ENCODE measurements around the gene PAK5. TPM values are rescaled to one million over a fixed set of nuclear protein-coding genes. Genes with fewer than 3 reads are reported as not detected.

PAK5 gene
- total and polyA plus RNA-seq, 4 donors: 0.02 to 0.17 (median 0.04) TPM; not detected in 1

DNA sequence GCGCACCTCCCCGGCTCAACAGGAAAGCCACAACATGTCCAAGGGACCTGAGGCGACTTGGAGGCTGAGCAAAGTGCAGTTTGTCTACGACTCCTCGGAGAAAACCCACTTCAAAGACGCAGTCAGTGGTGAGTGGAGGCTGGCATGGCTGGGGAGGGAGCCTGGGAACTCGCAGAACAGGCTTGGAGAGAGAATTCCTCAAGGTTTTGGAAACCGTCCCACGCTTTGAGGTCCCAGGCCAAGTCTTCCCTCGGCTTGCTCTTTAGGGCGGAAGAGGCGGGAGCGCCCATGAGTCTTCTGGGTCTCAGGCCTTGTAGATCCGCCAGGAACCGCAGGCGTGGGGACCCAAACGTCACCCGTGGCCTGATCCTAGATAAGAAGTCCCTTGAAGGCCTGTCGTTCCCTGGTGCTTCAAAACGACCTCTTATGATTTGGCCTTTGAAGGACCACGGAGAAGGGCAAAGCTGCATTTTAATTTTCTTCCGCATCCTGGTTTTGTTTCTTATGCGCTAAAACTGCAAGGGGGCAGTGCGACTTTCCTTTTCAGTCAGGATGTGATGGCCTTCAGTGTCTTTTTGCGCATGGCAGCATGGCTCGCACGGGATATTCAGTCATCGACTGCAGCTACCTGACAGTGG lies 322.5 kb downstream of the PAK5 start:
- H3K27me3 ChIP-seq (ENCODE audit: control insufficient read depth in 4 of 4, insufficient read depth in 4 of 4, low read length in 3 of 4): peaks cover 0 to 13% (median 7%) of the 10 kb centered on the region in 4 donors

DNA sequence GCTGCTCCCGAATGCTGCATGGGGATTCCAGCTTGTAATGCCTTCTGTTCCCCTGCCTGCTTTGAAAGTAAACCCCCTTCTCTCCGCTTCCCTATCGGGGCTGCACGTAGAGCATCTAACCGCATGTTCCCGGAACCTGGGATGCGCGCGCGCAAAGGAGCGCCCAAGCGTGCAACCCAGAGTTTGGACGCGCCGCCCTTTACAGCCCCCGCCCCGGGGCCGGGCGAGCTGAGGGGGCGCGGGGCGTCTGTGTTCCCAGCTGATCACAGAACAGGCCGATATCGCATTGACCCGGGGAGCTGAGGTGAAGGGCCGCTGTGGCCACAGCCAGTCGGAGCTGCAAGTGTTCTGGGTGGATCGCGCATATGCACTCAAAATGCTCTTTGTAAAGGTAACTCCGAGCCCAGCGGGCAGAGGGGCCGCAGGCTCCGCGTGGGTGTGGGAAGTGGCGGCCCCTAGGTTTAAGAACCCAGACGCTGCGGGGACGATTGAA lies 323.1 kb downstream of the PAK5 start:
- 4% methylated on average over 38 of the region's 38 CpGs for WGBS
- H3K9me3 ChIP-seq (ENCODE audit: control insufficient read depth in 4 of 4, low read length in 3 of 4): no peaks in the 10 kb centered on the region

More for the DNA sequence above, 322.5 kb downstream of the PAK5 start:
- no peak overlapping the region for H3K9ac ChIP-seq (ENCODE audit: low read depth in 1 of 2, low read length in 2 of 2)
- H3K36me3 ChIP-seq (ENCODE audit: control insufficient read depth in 4 of 4, insufficient read depth in 3 of 4, low read depth in 1 of 4, low read length in 3 of 4): no peaks in the 10 kb centered on the region
- H3K4me3 ChIP-seq (ENCODE audit: low read depth in 1 of 3, low read length in 3 of 3): no peak overlapping the region
- DNase-seq (ENCODE audit: low spot score): no peak
- TF ChIP-seq SP1 (IDR thresholded peaks at IDR 0.05) (no peak), FOXA1 (IDR thresholded peaks at IDR 0.05) (no peak), JUND (IDR thresholded peaks at IDR 0.05) (no peak), NR2F2 (IDR thresholded peaks at IDR 0.05) (no peak), FOXA2 (IDR thresholded peaks at IDR 0.05) (no peak), HNF4G (IDR thresholded peaks at IDR 0.05) (no peak), RXRA (IDR thresholded peaks at IDR 0.05) (no peak)
- TF ChIP-seq, protein P1, sequence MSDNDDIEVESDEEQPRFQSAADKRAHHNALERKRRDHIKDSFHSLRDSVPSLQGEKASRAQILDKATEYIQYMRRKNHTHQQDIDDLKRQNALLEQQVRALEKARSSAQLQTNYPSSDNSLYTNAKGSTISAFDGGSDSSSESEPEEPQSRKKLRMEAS (IDR thresholded peaks at IDR 0.05): no peak
- TF ChIP-seq, protein P2, sequence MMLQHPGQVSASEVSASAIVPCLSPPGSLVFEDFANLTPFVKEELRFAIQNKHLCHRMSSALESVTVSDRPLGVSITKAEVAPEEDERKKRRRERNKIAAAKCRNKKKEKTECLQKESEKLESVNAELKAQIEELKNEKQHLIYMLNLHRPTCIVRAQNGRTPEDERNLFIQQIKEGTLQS (IDR thresholded peaks at IDR 0.05): no peak
- no peak overlapping the region for H3K27ac ChIP-seq (ENCODE audit: low read depth in 1 of 2, low read length in 2 of 2)
- no peaks in the 10 kb centered on the region for H3K9me3 ChIP-seq (ENCODE audit: control insufficient read depth in 4 of 4, low read length in 3 of 4)
- WGBS: 4% methylated on average over 28 of the region's 28 CpGs
- H3K4me1 ChIP-seq (ENCODE audit: control insufficient read depth in 4 of 4, insufficient read depth in 4 of 4, low read length in 3 of 4): peaks cover 0 to 11% (median 1%) of the 10 kb centered on the region in 4 donors

DNA sequence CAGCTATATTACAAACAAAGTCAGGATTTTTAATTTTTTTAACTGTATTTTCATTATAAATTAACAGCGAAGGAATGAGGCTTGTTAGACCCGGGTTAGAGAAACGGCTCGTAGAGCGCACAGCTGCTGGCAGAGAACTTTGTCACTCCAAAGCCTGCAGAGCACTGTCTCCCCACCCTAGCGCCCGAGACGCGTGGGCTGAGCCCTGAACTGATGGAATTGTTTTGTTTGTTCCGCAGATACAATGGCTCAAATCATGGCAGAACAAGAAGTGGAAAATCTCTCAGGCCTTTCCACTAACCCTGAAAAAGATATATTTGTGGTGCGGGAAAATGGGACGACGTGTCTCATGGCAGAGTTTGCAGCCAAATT lies 323.7 kb downstream of the PAK5 start:
- Histone ChIP-seq H3K36me3 (ENCODE audit: control insufficient read depth in 4 of 4, insufficient read depth in 3 of 4, low read depth in 1 of 4, low read length in 3 of 4) (no peaks in the 10 kb centered on the region), H3K9ac (ENCODE audit: low read depth in 1 of 2, low read length in 2 of 2) (no peak overlapping the region), H3K27ac (ENCODE audit: low read depth in 1 of 2, low read length in 2 of 2) (no peak overlapping the region), H3K27me3 (ENCODE audit: control insufficient read depth in 4 of 4, insufficient read depth in 4 of 4, low read length in 3 of 4) (peaks cover 3 to 13% (median 8%) of the 10 kb centered on the region in 4 donors), H3K9me3 (ENCODE audit: control insufficient read depth in 4 of 4, low read length in 3 of 4) (no peaks in the 10 kb centered on the region), H3K4me3 (ENCODE audit: low read depth in 1 of 3, low read length in 3 of 3) (no peak overlapping the region), H3K4me1 (ENCODE audit: control insufficient read depth in 4 of 4, insufficient read depth in 4 of 4, low read length in 3 of 4) (peaks cover 0 to 11% (median 1%) of the 10 kb centered on the region in 4 donors)
- WGBS: 4% methylated on average over 13 of the region's 13 CpGs
- TF ChIP-seq TAF1 (conservative IDR thresholded peaks at IDR 0.05) (no peak), EGR1 (IDR thresholded peaks at IDR 0.05; ENCODE audit: low read depth in 2 of 2) (no peak), RAD21 (IDR thresholded peaks at IDR 0.05) (no peak), HNF4A (conservative IDR thresholded peaks at IDR 0.05) (no peak), NR2F2 (IDR thresholded peaks at IDR 0.05) (no peak), YY1 (IDR thresholded peaks at IDR 0.05) (no peak)
- TF ChIP-seq, protein P3, sequence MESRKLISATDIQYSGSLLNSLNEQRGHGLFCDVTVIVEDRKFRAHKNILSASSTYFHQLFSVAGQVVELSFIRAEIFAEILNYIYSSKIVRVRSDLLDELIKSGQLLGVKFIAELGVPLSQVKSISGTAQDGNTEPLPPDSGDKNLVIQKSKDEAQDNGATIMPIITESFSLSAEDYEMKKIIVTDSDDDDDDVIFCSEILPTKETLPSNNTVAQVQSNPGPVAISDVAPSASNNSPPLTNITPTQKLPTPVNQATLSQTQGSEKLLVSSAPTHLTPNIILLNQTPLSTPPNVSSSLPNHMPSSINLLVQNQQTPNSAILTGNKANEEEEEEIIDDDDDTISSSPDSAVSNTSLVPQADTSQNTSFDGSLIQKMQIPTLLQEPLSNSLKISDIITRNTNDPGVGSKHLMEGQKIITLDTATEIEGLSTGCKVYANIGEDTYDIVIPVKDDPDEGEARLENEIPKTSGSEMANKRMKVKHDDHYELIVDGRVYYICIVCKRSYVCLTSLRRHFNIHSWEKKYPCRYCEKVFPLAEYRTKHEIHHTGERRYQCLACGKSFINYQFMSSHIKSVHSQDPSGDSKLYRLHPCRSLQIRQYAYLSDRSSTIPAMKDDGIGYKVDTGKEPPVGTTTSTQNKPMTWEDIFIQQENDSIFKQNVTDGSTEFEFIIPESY (IDR thresholded peaks at IDR 0.05): no peak
- TF ChIP-seq, protein P1 (IDR thresholded peaks at IDR 0.05): no peak
- TF ChIP-seq, protein P4, sequence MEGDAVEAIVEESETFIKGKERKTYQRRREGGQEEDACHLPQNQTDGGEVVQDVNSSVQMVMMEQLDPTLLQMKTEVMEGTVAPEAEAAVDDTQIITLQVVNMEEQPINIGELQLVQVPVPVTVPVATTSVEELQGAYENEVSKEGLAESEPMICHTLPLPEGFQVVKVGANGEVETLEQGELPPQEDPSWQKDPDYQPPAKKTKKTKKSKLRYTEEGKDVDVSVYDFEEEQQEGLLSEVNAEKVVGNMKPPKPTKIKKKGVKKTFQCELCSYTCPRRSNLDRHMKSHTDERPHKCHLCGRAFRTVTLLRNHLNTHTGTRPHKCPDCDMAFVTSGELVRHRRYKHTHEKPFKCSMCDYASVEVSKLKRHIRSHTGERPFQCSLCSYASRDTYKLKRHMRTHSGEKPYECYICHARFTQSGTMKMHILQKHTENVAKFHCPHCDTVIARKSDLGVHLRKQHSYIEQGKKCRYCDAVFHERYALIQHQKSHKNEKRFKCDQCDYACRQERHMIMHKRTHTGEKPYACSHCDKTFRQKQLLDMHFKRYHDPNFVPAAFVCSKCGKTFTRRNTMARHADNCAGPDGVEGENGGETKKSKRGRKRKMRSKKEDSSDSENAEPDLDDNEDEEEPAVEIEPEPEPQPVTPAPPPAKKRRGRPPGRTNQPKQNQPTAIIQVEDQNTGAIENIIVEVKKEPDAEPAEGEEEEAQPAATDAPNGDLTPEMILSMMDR (IDR thresholded peaks at IDR 0.05; ENCODE audit: low read depth, low read length, missing input control): no peak
- no peak for DNase-seq (ENCODE audit: low spot score)

More for the DNA sequence above, 323.1 kb downstream of the PAK5 start:
- Histone ChIP-seq H3K4me3 (ENCODE audit: low read depth in 1 of 3, low read length in 3 of 3) (no peak overlapping the region), H3K27ac (ENCODE audit: low read depth in 1 of 2, low read length in 2 of 2) (no peak overlapping the region), H3K27me3 (ENCODE audit: control insufficient read depth in 4 of 4, insufficient read depth in 4 of 4, low read length in 3 of 4) (peaks cover 0 to 13% (median 7%) of the 10 kb centered on the region in 4 donors), H3K9ac (ENCODE audit: low read depth in 1 of 2, low read length in 2 of 2) (no peak overlapping the region), H3K36me3 (ENCODE audit: control insufficient read depth in 4 of 4, insufficient read depth in 3 of 4, low read depth in 1 of 4, low read length in 3 of 4) (no peaks in the 10 kb centered on the region), H3K4me1 (ENCODE audit: control insufficient read depth in 4 of 4, insufficient read depth in 4 of 4, low read length in 3 of 4) (peaks cover 0 to 11% (median 1%) of the 10 kb centered on the region in 4 donors)
- TF ChIP-seq JUND (IDR thresholded peaks at IDR 0.05): no peak
- TF ChIP-seq SP1 (IDR thresholded peaks at IDR 0.05): no peak
- no peak for TF ChIP-seq RAD21 (IDR thresholded peaks at IDR 0.05)
- TF ChIP-seq, protein P2 (IDR thresholded peaks at IDR 0.05): no peak
- no peak for TF ChIP-seq FOXA2 (IDR thresholded peaks at IDR 0.05)
- TF ChIP-seq GABPA (IDR thresholded peaks at IDR 0.05 in 1 of 2, conservative IDR thresholded peaks at IDR 0.05 in 1 of 2): no peak
- TF ChIP-seq, protein P1 (IDR thresholded peaks at IDR 0.05): no peak
- no peak for DNase-seq (ENCODE audit: low spot score)
